ENCODE data around the gene REG1A.

- no peak for TF ChIP-seq CTCF (IDR thresholded peaks at IDR 0.05)
- TF ChIP-seq POLR2A (IDR thresholded peaks at IDR 0.05; ENCODE audit: low read depth), result no peak
- TF ChIP-seq EP300 (IDR thresholded peaks at IDR 0.05), result no peak
- TF ChIP-seq POLR2AphosphoS5 (IDR thresholded peaks at IDR 0.05), result no peak
Measured at GRCh38 chr2:79100285-79100684, 20.0 kb upstream of the REG1A start.
